ENCODE data around the gene HNRNPLL.

DNA sequence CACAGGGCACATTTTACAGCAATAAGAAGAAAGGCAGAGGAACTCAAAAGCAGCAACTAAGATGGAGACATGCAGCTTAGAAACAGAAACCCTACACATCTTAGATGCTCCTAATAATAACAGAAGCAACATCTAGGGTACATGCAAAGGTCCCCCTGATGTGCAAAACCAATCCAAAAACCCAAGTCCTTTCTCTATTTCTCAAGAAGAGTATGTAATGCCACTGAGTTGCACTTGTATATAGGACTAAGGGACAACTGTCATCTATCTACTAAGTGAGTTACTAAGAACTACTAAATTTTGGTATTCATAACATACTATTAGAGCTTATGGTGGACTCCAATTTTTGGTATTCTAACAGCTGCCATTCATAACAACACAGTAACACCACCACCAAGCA lies 28.4 kb downstream of the HNRNPLL start:
- no peak for TF ChIP-seq POLR2A (IDR thresholded peaks at IDR 0.05)
- TF ChIP-seq, protein P1, sequence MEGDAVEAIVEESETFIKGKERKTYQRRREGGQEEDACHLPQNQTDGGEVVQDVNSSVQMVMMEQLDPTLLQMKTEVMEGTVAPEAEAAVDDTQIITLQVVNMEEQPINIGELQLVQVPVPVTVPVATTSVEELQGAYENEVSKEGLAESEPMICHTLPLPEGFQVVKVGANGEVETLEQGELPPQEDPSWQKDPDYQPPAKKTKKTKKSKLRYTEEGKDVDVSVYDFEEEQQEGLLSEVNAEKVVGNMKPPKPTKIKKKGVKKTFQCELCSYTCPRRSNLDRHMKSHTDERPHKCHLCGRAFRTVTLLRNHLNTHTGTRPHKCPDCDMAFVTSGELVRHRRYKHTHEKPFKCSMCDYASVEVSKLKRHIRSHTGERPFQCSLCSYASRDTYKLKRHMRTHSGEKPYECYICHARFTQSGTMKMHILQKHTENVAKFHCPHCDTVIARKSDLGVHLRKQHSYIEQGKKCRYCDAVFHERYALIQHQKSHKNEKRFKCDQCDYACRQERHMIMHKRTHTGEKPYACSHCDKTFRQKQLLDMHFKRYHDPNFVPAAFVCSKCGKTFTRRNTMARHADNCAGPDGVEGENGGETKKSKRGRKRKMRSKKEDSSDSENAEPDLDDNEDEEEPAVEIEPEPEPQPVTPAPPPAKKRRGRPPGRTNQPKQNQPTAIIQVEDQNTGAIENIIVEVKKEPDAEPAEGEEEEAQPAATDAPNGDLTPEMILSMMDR (IDR thresholded peaks at IDR 0.05) = no peak

All from testis (tissue), 2 donors.